Cardiac muscle cell (in vitro differentiated cells and primary cell): ENCODE data around the gene CD72. TPM values are rescaled to one million over a fixed set of nuclear protein-coding genes. Genes with fewer than 3 reads are reported as not detected.
"Not testable (repeated sequence)": the region's sequence is repeated elsewhere in the genome, so short reads cannot be mapped to it uniquely, and the experiment has no call there.

Experiments used
- DNase-seq, 2 donors: peaks; one replicate each; pipeline versions ENCODE4 v3.0.0 to v3.0.0-alpha.2; 2010 to 2017; ENCODE audit warnings: low read depth in 1 of 2, low spot score in 1 of 2
- H3K27ac ChIP-seq: fragments of 200-600 bp; sonication (generic); 2 replicates; pipeline ENCODE4 v1.5.1; 2016
- H3K27me3 ChIP-seq: fragments of 200-600 bp; sonication (generic); 2 replicates; pipeline ENCODE4 v1.6.0; 2016; ENCODE audit warnings: control low read depth
- H3K36me3 ChIP-seq: fragments of 200-600 bp; sonication (generic); 2 replicates; pipeline ENCODE4 v1.5.1; 2016; ENCODE audit warnings: control low read depth
- H3K4me1 ChIP-seq: fragments of 200-600 bp; sonication (generic); 2 replicates; pipeline ENCODE4 v1.8.1; 2017; ENCODE audit warnings: low read depth, mild to moderate bottlenecking, mixed run types
- H3K4me3 ChIP-seq: fragments of 200-600 bp; sonication (generic); 2 replicates; pipeline ENCODE4 v1.5.1; 2016; ENCODE audit warnings: mild to moderate bottlenecking
- H3K9me3 ChIP-seq: fragments of 200-600 bp; sonication (generic); 2 replicates; pipeline ENCODE4 v1.5.1; 2017; ENCODE audit warnings: low read depth, mild to moderate bottlenecking, control low read depth
- polyA plus RNA-seq: library from polyadenylated mRNA; unstranded; fragments of >200 nt; fragmentation: Nextera tagmentation; extraction: Ambion mirVana; gene quantifications from 2 replicates; pipeline ENCODE4 v1.2.1, GENCODE V29; 2016
- total RNA-seq: library from RNA; depleted of rRNA; stranded (reverse); fragments of >200 nt; gene quantifications from 2 replicates; pipeline ENCODE4 v1.2.3, GENCODE V29; 2016
- TF ChIP-seq, protein P1 (sequence below): IDR thresholded peaks from 2 replicates; pipeline ENCODE4 v1.5.1; 2012; ENCODE audit warnings: low read depth, mild to moderate bottlenecking, low read length

Gene CD72
- total and polyA plus RNA-seq, 2 experiments from 2014 or later = 2.3 to 5.1 TPM

DNA sequence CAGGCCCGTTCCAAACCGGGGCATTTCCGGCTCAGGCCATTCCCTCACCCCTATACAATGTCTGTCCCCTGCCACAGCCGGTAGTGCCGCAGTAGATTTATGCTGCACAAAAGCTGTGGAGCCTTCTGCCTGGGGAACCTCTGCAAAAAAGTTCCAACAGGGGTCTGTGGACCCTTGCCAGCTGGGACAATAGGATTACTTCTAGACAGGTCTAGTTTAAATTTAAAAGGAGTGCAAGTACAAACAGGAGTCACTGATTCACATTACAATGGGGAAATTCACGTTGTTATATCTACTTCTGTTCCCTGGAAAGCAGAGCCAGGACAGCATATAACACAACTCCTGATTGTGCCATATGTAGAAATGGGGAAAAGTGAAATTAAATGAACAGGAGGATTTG is 34.7 kb downstream of the CD72 start:
- H3K27ac ChIP-seq, DNase-seq, H3K4me1 ChIP-seq, H3K9me3 ChIP-seq, H3K4me3 ChIP-seq, H3K36me3 ChIP-seq, H3K27me3 ChIP-seq: not testable (repeated sequence)

DNA sequence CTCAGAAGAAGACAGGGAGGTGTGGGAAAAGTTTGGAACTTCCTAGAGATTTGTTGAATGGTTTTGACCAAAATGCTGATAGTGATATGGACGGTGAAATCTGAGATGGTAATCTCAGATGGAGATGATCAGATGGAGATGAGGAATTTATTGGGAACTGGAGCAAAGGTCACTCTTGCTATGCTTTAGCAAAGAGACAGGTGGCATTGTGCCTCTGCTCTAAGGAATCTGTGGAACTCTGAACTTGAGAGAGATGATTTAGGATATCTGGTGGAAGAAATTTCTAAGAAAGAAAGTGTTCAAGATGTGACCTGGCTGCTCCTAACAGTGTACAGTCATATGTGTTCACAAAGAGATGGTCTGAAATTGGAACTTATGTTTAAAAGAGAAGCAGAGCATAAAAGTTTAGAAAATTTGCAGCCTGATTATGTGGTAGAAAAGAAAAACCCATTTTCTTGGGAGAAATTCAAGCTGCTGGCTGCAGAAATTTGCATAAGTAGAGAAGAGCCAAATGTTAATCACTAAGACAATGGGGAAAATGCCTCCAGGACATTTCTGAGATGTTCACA is 38.5 kb downstream of the CD72 start:
- H3K9me3 ChIP-seq, H3K36me3 ChIP-seq, H3K4me3 ChIP-seq, H3K27ac ChIP-seq, DNase-seq, H3K4me1 ChIP-seq, H3K27me3 ChIP-seq: not testable (repeated sequence)

DNA sequence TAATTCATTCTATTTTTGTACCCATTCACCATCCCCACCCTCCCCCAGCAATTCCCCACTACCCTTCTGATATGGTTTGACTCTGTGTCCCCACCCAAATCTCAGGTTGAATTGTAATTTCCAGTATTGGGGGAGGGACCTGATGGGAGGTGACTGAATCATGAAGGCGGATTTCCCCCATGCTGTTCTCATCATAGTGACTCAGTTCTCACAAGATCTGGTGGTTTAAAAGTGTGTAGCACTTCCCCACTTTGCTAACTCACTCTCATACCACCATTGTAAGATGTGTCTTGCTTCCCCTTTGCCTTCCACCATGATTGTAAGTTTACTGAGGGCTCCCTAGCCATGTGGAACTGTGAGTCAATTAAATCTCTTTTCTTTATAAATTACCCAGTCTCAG is 39.1 kb downstream of the CD72 start:
- TF ChIP-seq, protein P1, sequence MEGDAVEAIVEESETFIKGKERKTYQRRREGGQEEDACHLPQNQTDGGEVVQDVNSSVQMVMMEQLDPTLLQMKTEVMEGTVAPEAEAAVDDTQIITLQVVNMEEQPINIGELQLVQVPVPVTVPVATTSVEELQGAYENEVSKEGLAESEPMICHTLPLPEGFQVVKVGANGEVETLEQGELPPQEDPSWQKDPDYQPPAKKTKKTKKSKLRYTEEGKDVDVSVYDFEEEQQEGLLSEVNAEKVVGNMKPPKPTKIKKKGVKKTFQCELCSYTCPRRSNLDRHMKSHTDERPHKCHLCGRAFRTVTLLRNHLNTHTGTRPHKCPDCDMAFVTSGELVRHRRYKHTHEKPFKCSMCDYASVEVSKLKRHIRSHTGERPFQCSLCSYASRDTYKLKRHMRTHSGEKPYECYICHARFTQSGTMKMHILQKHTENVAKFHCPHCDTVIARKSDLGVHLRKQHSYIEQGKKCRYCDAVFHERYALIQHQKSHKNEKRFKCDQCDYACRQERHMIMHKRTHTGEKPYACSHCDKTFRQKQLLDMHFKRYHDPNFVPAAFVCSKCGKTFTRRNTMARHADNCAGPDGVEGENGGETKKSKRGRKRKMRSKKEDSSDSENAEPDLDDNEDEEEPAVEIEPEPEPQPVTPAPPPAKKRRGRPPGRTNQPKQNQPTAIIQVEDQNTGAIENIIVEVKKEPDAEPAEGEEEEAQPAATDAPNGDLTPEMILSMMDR = no peak
- Histone ChIP-seq H3K4me3 (no peak overlapping the region), H3K4me1 (no peaks in the 10 kb centered on the region), H3K27me3 (no peaks in the 10 kb centered on the region), H3K27ac (no peak overlapping the region), H3K36me3 (no peaks in the 10 kb centered on the region), H3K9me3 (no peaks in the 10 kb centered on the region)
- no peak for DNase-seq

DNA sequence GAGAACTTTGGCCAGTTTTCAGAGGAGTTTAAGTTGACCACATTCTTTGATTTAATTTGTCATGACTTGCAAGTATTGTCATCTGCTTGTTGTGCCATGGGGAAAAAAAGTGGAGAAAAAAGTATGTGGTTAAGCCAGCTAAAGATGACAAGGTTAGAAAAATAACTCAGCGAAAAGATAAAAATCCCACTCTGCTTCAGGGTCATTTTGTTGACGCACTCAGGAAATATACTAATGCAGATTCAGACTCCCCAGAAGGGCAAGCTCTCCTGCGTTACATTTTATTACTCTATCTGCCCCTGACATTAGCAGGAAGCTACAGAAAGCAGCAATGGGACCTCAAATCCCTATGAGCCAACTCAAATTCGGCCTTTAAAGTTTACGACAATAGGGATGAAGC is 40.7 kb downstream of the CD72 start:
- Histone ChIP-seq H3K27ac (no peak overlapping the region), H3K9me3 (no peaks in the 10 kb centered on the region), H3K27me3 (no peaks in the 10 kb centered on the region), H3K4me1 (no peaks in the 10 kb centered on the region), H3K36me3 (no peaks in the 10 kb centered on the region), H3K4me3 (no peak overlapping the region)
- no peak for DNase-seq
- TF ChIP-seq, protein P1 = no peak

DNA sequence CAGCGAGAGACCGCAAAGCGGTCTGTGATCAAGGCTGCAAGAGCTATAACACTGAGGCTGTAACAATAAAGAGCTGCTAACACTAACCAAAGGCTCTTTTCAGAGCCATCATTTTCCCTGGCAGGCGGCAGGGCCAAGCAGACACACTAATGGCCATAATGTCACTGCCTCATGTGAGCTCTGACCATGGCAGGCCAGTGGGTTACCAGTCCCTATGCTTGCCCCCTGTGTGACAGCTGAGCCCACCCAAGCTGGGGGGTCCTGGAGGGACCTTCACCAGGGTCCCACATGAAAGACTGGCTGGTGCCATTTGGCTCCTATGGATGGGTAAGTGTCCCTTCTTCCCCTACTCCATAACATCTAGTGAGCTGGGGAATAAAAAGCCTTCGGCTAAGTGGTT is 42.7 kb downstream of the CD72 start:
- TF ChIP-seq, protein P1 = no peak
- H3K27me3 ChIP-seq = no peaks in the 10 kb centered on the region
- no peak overlapping the region for H3K4me3 ChIP-seq
- DNase-seq = no peak
- H3K36me3 ChIP-seq = no peaks in the 10 kb centered on the region
- no peaks in the 10 kb centered on the region for H3K4me1 ChIP-seq
- H3K27ac ChIP-seq = no peak overlapping the region
- no peaks in the 10 kb centered on the region for H3K9me3 ChIP-seq

DNA sequence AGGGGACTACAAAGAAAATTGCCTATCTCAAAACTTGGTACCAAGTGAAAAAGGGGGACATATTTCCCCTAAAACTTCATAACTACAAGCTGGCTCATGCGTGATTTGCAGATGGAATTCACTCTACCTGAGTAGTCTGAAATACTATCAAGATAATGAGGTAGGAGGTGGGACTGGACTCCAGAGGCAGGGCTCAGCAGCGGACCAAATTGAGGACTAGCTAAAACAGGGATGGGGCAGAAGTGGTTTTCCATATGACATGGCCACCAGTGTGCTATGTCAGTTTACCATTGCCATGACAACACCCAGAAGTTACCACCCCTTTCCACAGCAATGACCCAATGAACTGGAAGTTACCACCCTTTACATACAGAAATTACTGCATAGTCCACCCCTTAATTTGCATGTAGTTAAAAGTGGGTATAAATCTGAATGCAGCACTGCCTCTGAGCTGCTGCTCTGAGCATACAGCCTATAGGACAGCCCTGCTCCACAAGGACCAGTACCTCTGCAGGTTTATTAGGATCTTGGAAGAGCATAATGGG is 43.6 kb downstream of the CD72 start:
- H3K9me3 ChIP-seq = no peaks in the 10 kb centered on the region
- no peak overlapping the region for H3K4me3 ChIP-seq
- H3K4me1 ChIP-seq = no peaks in the 10 kb centered on the region
- no peak for DNase-seq
- TF ChIP-seq, protein P1 = no peak
- no peaks in the 10 kb centered on the region for H3K36me3 ChIP-seq
- no peak overlapping the region for H3K27ac ChIP-seq
- no peaks in the 10 kb centered on the region for H3K27me3 ChIP-seq
